ENCODE measurements around the gene BSND.

The BSND gene

GRCh38 chr1:54985556-54985955 lies 13.2 kb upstream of the BSND start:
- TF ChIP-seq CTCF (IDR thresholded peaks at IDR 0.05; ENCODE audit: borderline replicate concordance, control extremely low read depth, extremely low read depth, insufficient read depth, missing control alignments), result no peak
- in situ Hi-C loops (cut with MboI; ENCODE audit: low sequenced_read_pairs, unreplicated experiment), result no loop called here

GRCh38 chr1:54986025-54986424 lies 12.7 kb upstream of the BSND start:
- in situ Hi-C loops (cut with MboI; ENCODE audit: low sequenced_read_pairs, unreplicated experiment), result no loop called here
- TF ChIP-seq CTCF (IDR thresholded peaks at IDR 0.05; ENCODE audit: borderline replicate concordance, control extremely low read depth, extremely low read depth, insufficient read depth, missing control alignments), result no peak
- DNase-seq (ENCODE audit: low spot score), result no peak

More at GRCh38 chr1:54985556-54985955, 13.2 kb upstream of the BSND start:
- no peak for DNase-seq (ENCODE audit: low spot score)

DNA sequence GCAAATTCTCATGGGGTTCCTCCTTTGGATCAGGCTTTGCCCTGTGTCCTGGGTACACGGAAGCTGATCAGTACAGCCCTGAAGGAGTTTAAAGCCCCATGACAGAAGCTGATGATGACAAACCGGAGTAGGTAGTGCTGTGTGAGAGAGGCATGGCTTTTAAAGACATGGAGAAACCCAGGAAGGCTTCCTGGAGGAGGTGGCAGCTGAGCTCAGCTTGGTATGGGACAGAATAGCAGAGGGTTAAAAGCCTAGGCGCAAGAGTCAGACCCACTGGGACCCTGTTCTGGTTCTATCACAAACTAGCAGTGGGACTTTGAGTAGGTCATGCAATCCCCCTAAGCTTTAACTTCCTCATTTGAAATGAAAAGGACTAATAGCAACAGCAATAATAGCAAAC lies 12.2 kb upstream of the BSND start:
- TF ChIP-seq CTCF (IDR thresholded peaks at IDR 0.05; ENCODE audit: borderline replicate concordance, control extremely low read depth, extremely low read depth, insufficient read depth, missing control alignments), result no peak
- DNase-seq (ENCODE audit: low spot score), result no peak
- in situ Hi-C loops (cut with MboI; ENCODE audit: low sequenced_read_pairs, unreplicated experiment), result no loop called here

- DNase-seq (ENCODE audit: low spot score), result no peak
- TF ChIP-seq CTCF (IDR thresholded peaks at IDR 0.05; ENCODE audit: borderline replicate concordance, control extremely low read depth, extremely low read depth, insufficient read depth, missing control alignments), result no peak
- in situ Hi-C loops (cut with MboI; ENCODE audit: low sequenced_read_pairs, unreplicated experiment), result no loop called here
These were observed 11.3 kb upstream of the BSND start for GRCh38 chr1:54987427-54987826.

DNA sequence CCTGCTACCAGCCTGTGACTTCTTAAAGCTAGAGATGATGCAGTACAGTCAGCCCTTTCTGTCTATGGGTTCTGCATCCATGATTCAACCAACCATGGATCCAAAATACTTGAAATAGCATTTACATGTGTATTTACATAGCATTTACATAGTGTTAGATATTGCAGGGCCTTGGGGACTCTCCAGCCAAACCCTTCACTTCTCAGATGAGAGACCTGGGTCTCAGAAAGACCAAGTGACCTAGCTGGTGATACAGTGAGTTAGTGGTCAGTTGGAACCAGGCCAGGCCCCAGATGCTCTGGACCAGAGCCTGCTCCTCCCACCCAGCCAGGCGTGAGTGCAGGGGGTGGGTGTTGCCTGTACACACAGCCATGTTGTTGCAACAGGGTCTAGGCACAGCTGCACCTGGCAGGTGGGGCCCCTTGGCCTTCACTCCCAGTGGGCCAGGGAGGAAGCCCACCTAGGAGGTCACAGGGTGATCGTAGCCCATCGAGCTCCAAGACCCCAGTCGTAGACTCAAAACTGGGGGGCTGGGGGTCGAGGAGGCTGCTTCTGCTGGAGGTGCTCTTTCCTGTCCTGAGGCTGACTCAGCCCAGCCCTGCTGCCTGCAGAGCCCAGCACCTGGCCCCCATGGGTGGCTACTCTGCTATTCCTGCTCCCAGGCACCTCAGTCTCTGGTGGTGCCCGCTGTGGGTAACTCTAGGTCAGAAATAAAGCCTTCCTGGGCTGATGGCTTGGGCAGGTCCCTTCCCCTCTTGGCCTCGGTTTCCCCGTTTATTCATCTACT lies 10.6 kb upstream of the BSND start:
- no peak for DNase-seq (ENCODE audit: low spot score)
- in situ Hi-C loops (cut with MboI; ENCODE audit: low sequenced_read_pairs, unreplicated experiment), result no loop called here
- no peak for TF ChIP-seq CTCF (IDR thresholded peaks at IDR 0.05; ENCODE audit: borderline replicate concordance, control extremely low read depth, extremely low read depth, insufficient read depth, missing control alignments)

GRCh38 chr1:54988975-54989374 lies 9.8 kb upstream of the BSND start:
- TF ChIP-seq CTCF (IDR thresholded peaks at IDR 0.05; ENCODE audit: borderline replicate concordance, control extremely low read depth, extremely low read depth, insufficient read depth, missing control alignments), result no peak
- in situ Hi-C loops (cut with MboI; ENCODE audit: low sequenced_read_pairs, unreplicated experiment), result no loop called here
- no peak for DNase-seq (ENCODE audit: low spot score)
